Upper lobe of left lung (tissue), 6 donors: ENCODE data around the gene DISC1. TPM values are rescaled to one million over a fixed set of nuclear protein-coding genes. Genes with fewer than 3 reads are reported as not detected.

Source experiments
- ATAC-seq, 2 donors: fragments of 200-7000 bp; cut with Tn5 transposase; one replicate each; pipeline ENCODE4 v1.9.1; 2022; ENCODE audit warnings: mild to moderate bottlenecking in 2 of 2, moderate library complexity in 2 of 2; ENCODE audit not compliant: low FRiP score in 2 of 2
- DNase-seq, 2 donors: peaks; one replicate each; pipeline ENCODE4 v3.0.0-alpha.2; 2019 to 2020
- H3K27ac ChIP-seq, 4 donors: fragments of 200-600 bp; sonication (generic); one replicate each; pipeline ENCODE4 v1.5.1; 2016 to 2019
- H3K27me3 ChIP-seq, 4 donors: fragments of 200-600 bp; sonication (generic); one replicate each; pipeline ENCODE4 v1.5.1; 2017 to 2019
- H3K36me3 ChIP-seq, 4 donors: fragments of 200-600 bp; sonication (generic); one replicate each; pipeline ENCODE4 v1.5.1; 2016 to 2019
- H3K4me1 ChIP-seq, 4 donors: fragments of 200-600 bp; sonication (generic); one replicate each; pipeline ENCODE4 v1.5.1; 2018 to 2019
- H3K4me3 ChIP-seq, 4 donors: fragments of 200-600 bp; sonication (generic); one replicate each; pipeline ENCODE4 v1.5.1; 2017 to 2019; ENCODE audit warnings: mild to moderate bottlenecking in 2 of 4, moderate library complexity in 1 of 4
- H3K9me3 ChIP-seq, 4 donors: fragments of 200-600 bp; sonication (generic); one replicate each; pipeline ENCODE4 v1.5.1; 2018 to 2019
- CTCF ChIP-seq, 6 experiments: fragments of 450-650 bp in 4 of 6; fragments of 200-600 bp in 2 of 6; sonication (generic) in 2 of 6; IDR thresholded peaks; one replicate each; pipeline ENCODE4 v1.5.1; 2016 to 2019; ENCODE audit warnings: antibody characterized with exemption in 6 of 6
- EP300 ChIP-seq, 4 donors: sonication (generic); formaldehyde crosslinking; IDR thresholded peaks; one replicate each; pipeline ENCODE4 v1.5.1; 2017; ENCODE audit warnings: antibody characterized with exemption in 4 of 4, control low read depth in 2 of 4
- POLR2A ChIP-seq, 4 donors: fragments of 450-650 bp; IDR thresholded peaks; one replicate each; pipeline ENCODE4 v1.5.1; 2016 to 2017; ENCODE audit warnings: antibody characterized with exemption in 4 of 4, mild to moderate bottlenecking in 2 of 4
- POLR2AphosphoS5 ChIP-seq, 2 donors: sonication (generic); formaldehyde crosslinking; IDR thresholded peaks; one replicate each; pipeline ENCODE4 v1.5.1; 2017; ENCODE audit warnings: antibody characterized with exemption in 2 of 2
- WGBS, 2 donors: methylation state at CpG; one replicate each; pipeline ENCODE4 v1.1.5; 2017 to 2018; 5-methylcytosine and 5-hydroxymethylcytosine counted together
- total RNA-seq, 6 donors: library from RNA; depleted of rRNA in 4 of 6; stranded (reverse); fragments of >200 nt in 4 of 6; gene quantifications; one replicate each; pipeline versions ENCODE4 v1.1.0 to v1.2.1, GENCODE V29; 2016 to 2021
- donor health status: DM: no; HTN: no; CAD: no; lungs with moderate emphysema.
- donor health status: DM: no; HTN: yes; CAD: no; lungs with severe emphysema.

Gene DISC1
- total RNA-seq = 10 to 100 TPM in 5 of 6 donors, 1 to 10 TPM in 1; 6.1 to 16.8 (median 10.5) TPM

GRCh38 chr1:231626535-231626950, at the start of gene DISC1:
TSS of gene DISC1 (plus strand) at chr1:231626790. CDS start at chr1:231626868, 78 bp downstream.
- TF ChIP-seq POLR2AphosphoS5 (IDR thresholded peaks at IDR 0.05) (peak; percentile 48 to 62), CTCF (IDR thresholded peaks at IDR 0.05) (no peak), EP300 (IDR thresholded peaks at IDR 0.05) (peak in 1 of 4 donors; percentile 19), POLR2A (IDR thresholded peaks at IDR 0.05) (peak in 1 of 4 donors; percentile 58)
- H3K27ac ChIP-seq = peak within 1 kb of the TSS; percentile 84 to 94 (median 92)
- DNase-seq = peak; percentile 91 to 96
- H3K27me3 ChIP-seq = no peaks in the 10 kb centered on the region
- H3K4me1 ChIP-seq = peaks cover 7 to 37% (median 16%) of the 10 kb centered on the region in 4 donors
- 0% methylated on average over 13 to 17 of the region's 38 CpGs for WGBS, 2 donors
- H3K36me3 ChIP-seq = no peaks in the 10 kb centered on the region
- H3K9me3 ChIP-seq = no peaks in the 10 kb centered on the region
- peak within 1 kb of the TSS; percentile 79 to 95 (median 86) for H3K4me3 ChIP-seq
- peak; percentile 93 to 95 for ATAC-seq

- Histone ChIP-seq H3K36me3 (no peaks in the 10 kb centered on the region), H3K4me1 (no peaks in the 10 kb centered on the region), H3K9me3 (no peaks in the 10 kb centered on the region), H3K27ac (no peak overlapping the region), H3K27me3 (no peaks in the 10 kb centered on the region), H3K4me3 (no peak overlapping the region)
- DNase-seq = no peak
- WGBS, 2 donors = 71 to 76% methylated on average over 11 of the region's 11 CpGs
- no peak for ATAC-seq
- no peak for TF ChIP-seq CTCF (IDR thresholded peaks at IDR 0.05)
- no peak for TF ChIP-seq POLR2A (IDR thresholded peaks at IDR 0.05)
- no peak for TF ChIP-seq POLR2AphosphoS5 (IDR thresholded peaks at IDR 0.05)
- no peak for TF ChIP-seq EP300 (IDR thresholded peaks at IDR 0.05)
Observed at GRCh38 chr1:231576804-231577718, 49.5 kb upstream of the DISC1 start.

GRCh38 chr1:231580874-231581273, 45.7 kb upstream of the DISC1 start:
- DNase-seq = no peak
- TF ChIP-seq POLR2AphosphoS5 (IDR thresholded peaks at IDR 0.05) (no peak), POLR2A (IDR thresholded peaks at IDR 0.05) (no peak)
- no peaks in the 10 kb centered on the region for H3K27me3 ChIP-seq
- H3K36me3 ChIP-seq = no peaks in the 10 kb centered on the region
- H3K4me3 ChIP-seq = no peak overlapping the region
- no peaks in the 10 kb centered on the region for H3K4me1 ChIP-seq
- no peaks in the 10 kb centered on the region for H3K9me3 ChIP-seq
- 67 to 90% methylated on average over 1 of the region's 1 CpG for WGBS, 2 donors
- H3K27ac ChIP-seq = no peak overlapping the region
- ATAC-seq = no peak

GRCh38 chr1:231581859-231582258, 44.7 kb upstream of the DISC1 start:
- Histone ChIP-seq H3K36me3 (no peaks in the 10 kb centered on the region), H3K4me3 (no peak overlapping the region), H3K9me3 (no peaks in the 10 kb centered on the region), H3K27me3 (no peaks in the 10 kb centered on the region), H3K27ac (no peak overlapping the region), H3K4me1 (no peaks in the 10 kb centered on the region)
- DNase-seq (no peak), ATAC-seq (no peak)
- WGBS, 2 donors = 84 to 95% methylated on average over 2 of the region's 2 CpGs
- no peak for TF ChIP-seq CTCF (IDR thresholded peaks at IDR 0.05)
- no peak for TF ChIP-seq POLR2A (IDR thresholded peaks at IDR 0.05)
- no peak for TF ChIP-seq EP300 (IDR thresholded peaks at IDR 0.05)
- TF ChIP-seq POLR2AphosphoS5 (IDR thresholded peaks at IDR 0.05) = no peak

- Histone ChIP-seq H3K9me3 (no peaks in the 10 kb centered on the region), H3K4me3 (no peak overlapping the region), H3K36me3 (no peaks in the 10 kb centered on the region), H3K27me3 (no peaks in the 10 kb centered on the region), H3K4me1 (no peaks in the 10 kb centered on the region), H3K27ac (no peak overlapping the region)
- WGBS, 2 donors = 92 to 94% methylated on average over 6 of the region's 6 CpGs
- ATAC-seq = no peak
- DNase-seq = no peak
- no peak for TF ChIP-seq POLR2A (IDR thresholded peaks at IDR 0.05)
Observed at GRCh38 chr1:231583376-231583775, 43.2 kb upstream of the DISC1 start.
